Activated naive CD4-positive, alpha-beta T cell treated with anti-CD3 and anti-CD28 coated beads, Interleukin-2, amount 50 U/mL, for 72 hours (primary cell): ENCODE data around the gene CPNE4. TPM values are rescaled to one million over a fixed set of nuclear protein-coding genes. Genes with fewer than 3 reads are reported as not detected.
A peak's percentile ranks its signal among the peaks of the same experiment; 100 is the strongest.

Experiments
- ATAC-seq, 2 donors: fragments of 150-1000 bp; cut with Tn5 transposase; 2 replicates each; pipeline ENCODE4 v1.10.0; 2021; ENCODE audit warnings: mild to moderate bottlenecking in 2 of 2, moderate library complexity in 2 of 2
- DNase-seq, 2 donors: peaks; one replicate each; pipeline ENCODE4 v3.0.0; 2021 to 2022; ENCODE audit warnings: low spot score in 2 of 2
- H3K27ac Mint-ChIP-seq, 2 donors: one replicate each; pipeline ENCODE4 v1.8.0; 2022; ENCODE audit warnings: mild to moderate bottlenecking in 2 of 2, mixed read lengths in 2 of 2
- H3K36me3 Mint-ChIP-seq, 2 donors: one replicate each; pipeline ENCODE4 v1.8.0; 2022; ENCODE audit warnings: mixed read lengths in 2 of 2
- H3K9me3 Mint-ChIP-seq, 2 donors: one replicate each; pipeline ENCODE4 v1.8.0; 2022; ENCODE audit warnings: mixed read lengths in 2 of 2
- total RNA-seq, 2 donors: library from RNA; stranded (reverse); gene quantifications; one replicate each; pipeline ENCODE4 v1.2.3, GENCODE V29; 2022

The CPNE4 gene
- total RNA-seq, 2 donors from 2014 or later, result 0.07 TPM; not detected in 1

GRCh38 chr3:131725414-131725813 lies 309.4 kb downstream of the CPNE4 start:
- ATAC-seq (no peak), DNase-seq (no peak)
- H3K27ac Mint-ChIP-seq, result no peak overlapping the region
- no peaks in the 10 kb centered on the region for H3K36me3 Mint-ChIP-seq
- H3K9me3 Mint-ChIP-seq, result no peaks in the 10 kb centered on the region

GRCh38 chr3:131723343-131723742 lies 311.5 kb downstream of the CPNE4 start:
- Mint-ChIP-seq H3K9me3 (no peaks in the 10 kb centered on the region), H3K27ac (no peak overlapping the region), H3K36me3 (no peaks in the 10 kb centered on the region)
- DNase-seq, result no peak
- ATAC-seq, result no peak

GRCh38 chr3:131717493-131717892 lies 317.3 kb downstream of the CPNE4 start:
- no peaks in the 10 kb centered on the region for H3K9me3 Mint-ChIP-seq
- ATAC-seq (no peak), DNase-seq (no peak)

GRCh38 chr3:131716943-131717342 lies 317.9 kb downstream of the CPNE4 start:
- DNase-seq (no peak), ATAC-seq (no peak)
- Mint-ChIP-seq H3K36me3 (no peaks in the 10 kb centered on the region), H3K27ac (no peak overlapping the region), H3K9me3 (no peaks in the 10 kb centered on the region)

More at GRCh38 chr3:131717493-131717892, 317.3 kb downstream of the CPNE4 start:
- no peak overlapping the region for H3K27ac Mint-ChIP-seq
- no peaks in the 10 kb centered on the region for H3K36me3 Mint-ChIP-seq

GRCh38 chr3:131716007-131716406 lies 318.8 kb downstream of the CPNE4 start:
- DNase-seq, result no peak
- no peak overlapping the region for H3K27ac Mint-ChIP-seq
- ATAC-seq, result no peak
- no peaks in the 10 kb centered on the region for H3K9me3 Mint-ChIP-seq
- H3K36me3 Mint-ChIP-seq, result no peaks in the 10 kb centered on the region

- ATAC-seq (peak; percentile 82 to 97), DNase-seq (no peak)
- H3K36me3 Mint-ChIP-seq, result no peaks in the 10 kb centered on the region
- peak overlapping the region in 1 of 2 donors; percentile 5 for H3K27ac Mint-ChIP-seq
- no peaks in the 10 kb centered on the region for H3K9me3 Mint-ChIP-seq
Measured at GRCh38 chr3:131714585-131715220, 320.1 kb downstream of the CPNE4 start.

- Mint-ChIP-seq H3K9me3 (no peaks in the 10 kb centered on the region), H3K27ac (no peak overlapping the region), H3K36me3 (no peaks in the 10 kb centered on the region)
- no peak for ATAC-seq
- DNase-seq, result no peak
Measured at GRCh38 chr3:131713416-131714123, 321.2 kb downstream of the CPNE4 start.

- ATAC-seq (no peak), DNase-seq (no peak)
- Mint-ChIP-seq H3K27ac (no peak overlapping the region), H3K36me3 (no peaks in the 10 kb centered on the region), H3K9me3 (no peaks in the 10 kb centered on the region)
Measured at GRCh38 chr3:131712662-131713061, 322.2 kb downstream of the CPNE4 start.

GRCh38 chr3:131711114-131711768 lies 323.6 kb downstream of the CPNE4 start:
- H3K36me3 Mint-ChIP-seq, result no peaks in the 10 kb centered on the region
- no peaks in the 10 kb centered on the region for H3K9me3 Mint-ChIP-seq
- ATAC-seq (no peak), DNase-seq (no peak)
- H3K27ac Mint-ChIP-seq, result no peak overlapping the region

- Mint-ChIP-seq H3K27ac (peak overlapping the region in 1 of 2 donors; percentile 82), H3K36me3 (no peaks in the 10 kb centered on the region), H3K9me3 (peaks cover 0 to 5% of the 10 kb centered on the region in 2 donors)
- ATAC-seq (no peak), DNase-seq (no peak)
Measured at GRCh38 chr3:131708241-131708640, 326.6 kb downstream of the CPNE4 start.

- ATAC-seq, result peak; percentile 24 to 26
- H3K27ac Mint-ChIP-seq, result no peak overlapping the region
Measured at GRCh38 chr3:131705558-131706051, 329.2 kb downstream of the CPNE4 start.

GRCh38 chr3:131705099-131705498 lies 329.7 kb downstream of the CPNE4 start:
- no peaks in the 10 kb centered on the region for H3K36me3 Mint-ChIP-seq
- no peak for ATAC-seq
- peaks cover 0 to 5% of the 10 kb centered on the region in 2 donors for H3K9me3 Mint-ChIP-seq

More at GRCh38 chr3:131705558-131706051, 329.2 kb downstream of the CPNE4 start:
- peaks cover 0 to 5% of the 10 kb centered on the region in 2 donors for H3K9me3 Mint-ChIP-seq
- no peak for DNase-seq
- H3K36me3 Mint-ChIP-seq, result no peaks in the 10 kb centered on the region

GRCh38 chr3:131704098-131704497 lies 330.7 kb downstream of the CPNE4 start:
- DNase-seq (no peak), ATAC-seq (no peak)
- Mint-ChIP-seq H3K27ac (no peak overlapping the region), H3K36me3 (no peaks in the 10 kb centered on the region), H3K9me3 (peaks cover 0 to 5% of the 10 kb centered on the region in 2 donors)

More at GRCh38 chr3:131705099-131705498, 329.7 kb downstream of the CPNE4 start:
- no peak overlapping the region for H3K27ac Mint-ChIP-seq
- DNase-seq, result no peak

GRCh38 chr3:131702146-131702545 lies 332.7 kb downstream of the CPNE4 start:
- no peaks in the 10 kb centered on the region for H3K36me3 Mint-ChIP-seq
- ATAC-seq (no peak), DNase-seq (no peak)
- no peak overlapping the region for H3K27ac Mint-ChIP-seq
- H3K9me3 Mint-ChIP-seq, result peaks cover 0 to 5% of the 10 kb centered on the region in 2 donors

GRCh38 chr3:131701153-131701770 lies 333.6 kb downstream of the CPNE4 start:
- DNase-seq (no peak), ATAC-seq (no peak)
- Mint-ChIP-seq H3K27ac (no peak overlapping the region), H3K36me3 (no peaks in the 10 kb centered on the region), H3K9me3 (peaks cover 0 to 5% of the 10 kb centered on the region in 2 donors)

GRCh38 chr3:131699001-131699400 lies 335.8 kb downstream of the CPNE4 start:
- peaks cover 0 to 3% of the 10 kb centered on the region in 2 donors for H3K9me3 Mint-ChIP-seq
- H3K36me3 Mint-ChIP-seq, result no peaks in the 10 kb centered on the region
- DNase-seq, result no peak
- no peak overlapping the region for H3K27ac Mint-ChIP-seq
- ATAC-seq, result no peak

- Mint-ChIP-seq H3K36me3 (no peaks in the 10 kb centered on the region), H3K9me3 (peaks cover 3 to 4% of the 10 kb centered on the region in 2 donors), H3K27ac (no peak overlapping the region)
- no peak for ATAC-seq
- DNase-seq, result no peak
Measured at GRCh38 chr3:131694376-131694775, 340.4 kb downstream of the CPNE4 start.
